HepG2 (cell line): ENCODE results near the gene RAB5B. TPM values are rescaled to one million over a fixed set of nuclear protein-coding genes. Genes with fewer than 3 reads are reported as not detected.
A peak's percentile ranks its signal among the peaks of the same experiment; 100 is the strongest.

Source experiments
- ATAC-seq: fragments of 200-7000 bp; cut with Tn5 transposase; 3 replicates; pipeline ENCODE4 v1.9.1; 2020; ENCODE audit warnings: mild to moderate bottlenecking, moderate library complexity
- BruUV-seq: library from RNA; stranded (reverse); fragments of 400-500 nt; replicated peaks from 2 replicates; lab custom pipeline; 2021; lab: Mats Ljungman, UMichigan
- CTCF ChIA-PET: fragments of 300-600 bp; formaldehyde crosslinking; extraction: SDS; loops from one replicate; lab custom pipeline; 2021; ENCODE audit warnings: low total read pairs, inconsistent platforms, low intra/inter-chr PET ratio; lab: Yijun Ruan, JAX
- POLR2A ChIA-PET: fragments of 350-600 bp; sonication (Branson Sonifier 250); formaldehyde crosslinking; loops from one replicate; lab custom pipeline; 2020; ENCODE audit warnings: antibody characterized with exemption, inconsistent platforms; lab: Yijun Ruan, JAX
- DNase-seq: peaks from one replicate; pipeline ENCODE4 v3.0.0-alpha.2; 2015; ENCODE audit warnings: low spot score
- FAIRE-seq: peaks from 3 replicates; lab custom pipeline; 2011; peaks lifted over from hg19 to GRCh38; lab: Jason Lieb, UNC
- H2AFZ ChIP-seq: one replicate; pipeline ENCODE4 v1.6.1; 2011; ENCODE audit warnings: low read length, inconsistent platforms
- H3K27ac ChIP-seq: fragments of 300-600 bp; 3 replicates; pipeline ENCODE4 v1.8.0; 2011; ENCODE audit warnings: mixed run types, mild to moderate bottlenecking, mixed read lengths, low read length, inconsistent platforms; ENCODE audit not compliant: insufficient read depth; ENCODE audit errors: extremely low read length
- H3K27me3 ChIP-seq, 2 experiments: fragments of 200-600 bp in 1 of 2; 2 replicates in 1 of 2; 3 replicates in 1 of 2; pipeline versions ENCODE4 v1.6.0 to v1.8.0; 2011; ENCODE audit warnings: low read length in 2 of 2, mild to moderate bottlenecking in 2 of 2, moderate library complexity in 2 of 2, inconsistent platforms in 1 of 2; ENCODE audit not compliant: insufficient read depth in 2 of 2, control insufficient read depth in 1 of 2
- H3K36me3 ChIP-seq, 2 experiments: fragments of 200-600 bp in 1 of 2; replicated peaks in 1 of 2; 2 replicates in 1 of 2; 3 replicates in 1 of 2; pipeline versions ENCODE4 v1.5.1 to v1.8.0; 2011; ENCODE audit warnings: low read length in 2 of 2, inconsistent platforms in 1 of 2; ENCODE audit not compliant: insufficient read depth in 2 of 2, control insufficient read depth in 1 of 2
- H3K4me1 ChIP-seq: 2 replicates; pipeline ENCODE4 v1.5.1; 2012; ENCODE audit warnings: low read length, inconsistent platforms; ENCODE audit not compliant: insufficient read depth
- H3K4me2 ChIP-seq: 2 replicates; pipeline ENCODE4 v1.6.0; 2011; ENCODE audit warnings: low read depth, low read length, inconsistent platforms
- H3K4me3 ChIP-seq, 3 experiments: fragments of 200-600 bp in 1 of 3; sonication (generic), shearing (Covaris generic) in 1 of 3; replicated peaks in 1 of 3; 2 replicates each; pipeline ENCODE4 v1.5.1; 2011 to 2016; ENCODE audit warnings: low read length in 3 of 3, inconsistent platforms in 2 of 3, low read depth in 2 of 3, mild to moderate bottlenecking in 2 of 3, control low read depth in 1 of 3, mixed read lengths in 1 of 3; ENCODE audit not compliant: insufficient read depth in 1 of 3
- H3K79me2 ChIP-seq: one replicate; pipeline ENCODE4 v1.6.1; 2011; ENCODE audit warnings: low read length, inconsistent platforms; ENCODE audit not compliant: insufficient read depth
- H3K9ac ChIP-seq: 2 replicates; pipeline ENCODE4 v1.6.0; 2011; ENCODE audit warnings: mild to moderate bottlenecking, low read depth, low read length, inconsistent platforms; ENCODE audit not compliant: insufficient read depth
- H3K9me3 ChIP-seq: 2 replicates; pipeline ENCODE4 v1.5.1; 2012; ENCODE audit warnings: mild to moderate bottlenecking, low read length
- H4K20me1 ChIP-seq: 2 replicates; pipeline ENCODE4 v1.6.0; 2011; ENCODE audit warnings: inconsistent platforms, mild to moderate bottlenecking, low read length, moderate library complexity; ENCODE audit not compliant: insufficient read depth
- MEIS1 ChIP-seq: sonication (generic); formaldehyde crosslinking; IDR thresholded peaks from 2 replicates; pipeline ENCODE4 v1.9.0; 2021; ENCODE audit warnings: mild to moderate bottlenecking, missing genetic modification reagents, moderate library complexity, borderline replicate concordance
- PPARG ChIP-seq: conservative IDR thresholded peaks from 2 replicates; pipeline ENCODE4 v1.6.1; 2016; ENCODE audit warnings: missing biosample characterization, missing genetic modification reagents
- PRDM4 ChIP-seq: sonication (generic); formaldehyde crosslinking; IDR thresholded peaks from 2 replicates; pipeline ENCODE4 v1.9.0; 2021; ENCODE audit warnings: missing genetic modification reagents, borderline replicate concordance
- ZBTB26 ChIP-seq: IDR thresholded peaks from 2 replicates; pipeline ENCODE4 v1.6.1; 2016; ENCODE audit warnings: missing compliant biosample characterization, missing genetic modification reagents, borderline replicate concordance
- ZFY ChIP-seq: sonication (generic); formaldehyde crosslinking; IDR thresholded peaks from 2 replicates; pipeline ENCODE4 v1.4.0; 2020; ENCODE audit warnings: missing genetic modification reagents
- ZNF766 ChIP-seq: sonication (generic); formaldehyde crosslinking; IDR thresholded peaks from 2 replicates; pipeline ENCODE4 v1.5.0; 2020; ENCODE audit warnings: missing genetic modification reagents, borderline replicate concordance
- WGBS: methylation state at CpG from one replicate; pipeline ENCODE4 v1.1.6; 2017; ENCODE audit warnings: low lambda C conversion rate; 5-methylcytosine and 5-hydroxymethylcytosine counted together
- in situ Hi-C: cut with HindIII; loops from 2 replicates; pipeline ENCODE4 v1.10.0; 2017; ENCODE audit warnings: low pct_unique_long_range_greater_than_20kb; ENCODE audit not compliant: extremely low pct_ligation_motif_present
- intact Hi-C: fragments of 100-400 bp; cut with micrococcal nuclease; formaldehyde crosslinking; loops from one replicate; pipeline ENCODE4 v1.10.0; 2022; ENCODE audit not compliant: unreplicated experiment
- polyA plus RNA-seq, 8 experiments: library from polyadenylated mRNA; depleted of rRNA in 3 of 8; stranded (reverse) in 7 of 8; unstranded in 1 of 8; fragments of >200 nt; fragmentation: Illumina TruSeq in 4 of 8; extraction: Trizol in 4 of 8; gene quantifications; 2 replicates each; pipeline versions ENCODE4 v1.2.1 to v1.2.3, GENCODE V29; 2011 to 2016; ENCODE audit warnings: low read depth in 4 of 8, missing spikeins in 1 of 8, mixed read lengths in 1 of 8; ENCODE audit not compliant: insufficient read depth in 1 of 8
- total RNA-seq, 5 experiments: library from RNA; depleted of rRNA; stranded (reverse); fragments of >200 nt; fragmentation: Illumina TruSeq; extraction: Trizol; gene quantifications; 2 replicates each; pipeline ENCODE4 v1.2.3, GENCODE V29; 2016; ENCODE audit warnings: low read depth in 1 of 5
- TF ChIP-seq, protein P1 (sequence below): sonication (generic); formaldehyde crosslinking; IDR thresholded peaks from 2 replicates; pipeline ENCODE4 v1.4.0; 2020; ENCODE audit warnings: mild to moderate bottlenecking, low read depth, missing genetic modification reagents

Gene RAB5B
- total and polyA plus RNA-seq, 2 of the 13 experiments (the other 11 are each of a cell fraction or from before 2014, with no cell fraction given), result 26.0 to 68.3 TPM

- Histone ChIP-seq H3K27ac (no peak overlapping the region), H4K20me1 (peaks cover 6% of the 10 kb centered on the region; the same call in 1 of the 2 replicates), H3K4me1 (peaks cover 44% of the 10 kb centered on the region), H3K36me3 (peaks cover 2 to 21% of the 10 kb centered on the region in 2 experiments), H3K79me2 (peaks cover 21% of the 10 kb centered on the region), H3K9ac (no peak overlapping the region), H3K4me3 (no peak overlapping the region), H3K4me2 (0 out of 2 replicates have a peak overlapping the region, but pooled peaks have one; percentile 89), H3K27me3 (no peaks in the 10 kb centered on the region), H2AFZ (no peak overlapping the region), H3K9me3 (no peaks in the 10 kb centered on the region)
- ATAC-seq (no peak), FAIRE-seq (no peak), DNase-seq (no peak)
- intact Hi-C loops (no loop called here), in situ Hi-C loops (no loop called here)
- ChIA-PET POLR2A (interaction anchor here (0.8 to 3.4 kb wide), 5 partner anchors 33 to 66 kb away, joined by 3 to 26 read pairs (median 7); partner anchors contain the start of genes PA2G4, RAB5B and SUOX), CTCF (interaction anchor here (1.9 kb wide), 1 partner anchor 43 kb away, joined by 4 read pairs; the partner anchor contains the start of gene SUOX)
- BruUV-seq, result no TSS peak
- WGBS, result 100% methylated on average over 1 of the region's 1 CpG
- TF ChIP-seq, protein P1, sequence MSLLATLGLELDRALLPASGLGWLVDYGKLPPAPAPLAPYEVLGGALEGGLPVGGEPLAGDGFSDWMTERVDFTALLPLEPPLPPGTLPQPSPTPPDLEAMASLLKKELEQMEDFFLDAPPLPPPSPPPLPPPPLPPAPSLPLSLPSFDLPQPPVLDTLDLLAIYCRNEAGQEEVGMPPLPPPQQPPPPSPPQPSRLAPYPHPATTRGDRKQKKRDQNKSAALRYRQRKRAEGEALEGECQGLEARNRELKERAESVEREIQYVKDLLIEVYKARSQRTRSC (CRISPR knock-in tag), result no peak
- TF ChIP-seq ZNF766 (CRISPR knock-in tag) (no peak), ZBTB26 (CRISPR knock-in tag) (no peak), MEIS1 (CRISPR knock-in tag) (no peak), PRDM4 (no peak), PPARG (CRISPR knock-in tag) (no peak), ZFY (CRISPR knock-in tag) (no peak)
Observed at GRCh38 chr12:56040151-56040550, 66.3 kb downstream of the RAB5B start.
